ENCODE measurements around the gene CA5A. TPM values are rescaled to one million over a fixed set of nuclear protein-coding genes. Genes with fewer than 3 reads are reported as not detected.

Gene CA5A
- total RNA-seq, 1 experiment from 2014 or later = 1.7 TPM

DNA sequence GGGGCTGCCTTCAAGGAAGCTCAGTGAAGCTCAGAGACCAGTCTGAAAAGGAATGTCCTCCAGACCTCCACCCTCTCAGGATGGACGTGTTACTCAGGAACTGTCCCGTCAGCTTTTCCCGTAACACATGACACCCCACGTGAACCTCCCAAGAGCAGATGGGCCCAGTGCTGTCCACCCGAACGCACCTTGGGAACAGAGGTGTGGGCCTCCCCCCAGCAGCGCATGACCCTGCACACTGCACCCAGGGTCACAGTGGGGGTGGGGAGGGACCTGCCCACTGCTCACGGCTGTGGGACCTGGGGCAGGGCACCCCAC is 88.9 kb downstream of the CA5A start:
- POLR2A ChIA-PET = interaction anchor here (0.6 to 1.0 kb wide), 2 partner anchors 11 to 24 kb away, joined by 3 read pairs; no protein-coding TSS in a partner anchor
- Histone ChIP-seq H3K4me3 (ENCODE audit: low read depth, low read length) (no peak overlapping the region), H3K36me3 (ENCODE audit: control insufficient read depth, insufficient read depth, low read length) (0 out of 2 replicates have a peak, but pooled peaks cover 4% of the 10 kb centered on the region), H3K9me3 (no peaks in the 10 kb centered on the region), H3K27me3 (replicated peaks; ENCODE audit: control insufficient read depth, insufficient read depth, low read length) (no peaks in the 10 kb centered on the region), H3K4me1 (peaks cover 32% of the 10 kb centered on the region)
- Mint-ChIP-seq H3K4me3 (ENCODE audit: unreplicated experiment) (no peak overlapping the region), H3K36me3 (ENCODE audit: insufficient read depth, unreplicated experiment) (peaks cover 100% of the 10 kb centered on the region), H3K27me3 (ENCODE audit: insufficient read depth, unreplicated experiment) (no peaks in the 10 kb centered on the region), H3K9me3 (ENCODE audit: unreplicated experiment) (no peaks in the 10 kb centered on the region), H3K4me1 (ENCODE audit: low read depth, unreplicated experiment) (peaks cover 18% of the 10 kb centered on the region), H3K27ac (ENCODE audit: unreplicated experiment) (peak overlapping the region; percentile 99)
- no TSS peak for BruUV-seq (replicated peaks)
- TF ChIP-seq, protein P1, sequence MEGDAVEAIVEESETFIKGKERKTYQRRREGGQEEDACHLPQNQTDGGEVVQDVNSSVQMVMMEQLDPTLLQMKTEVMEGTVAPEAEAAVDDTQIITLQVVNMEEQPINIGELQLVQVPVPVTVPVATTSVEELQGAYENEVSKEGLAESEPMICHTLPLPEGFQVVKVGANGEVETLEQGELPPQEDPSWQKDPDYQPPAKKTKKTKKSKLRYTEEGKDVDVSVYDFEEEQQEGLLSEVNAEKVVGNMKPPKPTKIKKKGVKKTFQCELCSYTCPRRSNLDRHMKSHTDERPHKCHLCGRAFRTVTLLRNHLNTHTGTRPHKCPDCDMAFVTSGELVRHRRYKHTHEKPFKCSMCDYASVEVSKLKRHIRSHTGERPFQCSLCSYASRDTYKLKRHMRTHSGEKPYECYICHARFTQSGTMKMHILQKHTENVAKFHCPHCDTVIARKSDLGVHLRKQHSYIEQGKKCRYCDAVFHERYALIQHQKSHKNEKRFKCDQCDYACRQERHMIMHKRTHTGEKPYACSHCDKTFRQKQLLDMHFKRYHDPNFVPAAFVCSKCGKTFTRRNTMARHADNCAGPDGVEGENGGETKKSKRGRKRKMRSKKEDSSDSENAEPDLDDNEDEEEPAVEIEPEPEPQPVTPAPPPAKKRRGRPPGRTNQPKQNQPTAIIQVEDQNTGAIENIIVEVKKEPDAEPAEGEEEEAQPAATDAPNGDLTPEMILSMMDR (IDR thresholded peaks at IDR 0.05; ENCODE audit: insufficient read depth in 1 of 2, low read depth in 1 of 2, low read length in 1 of 2, severe bottlenecking in 1 of 2, unreplicated experiment in 1 of 2) = no peak
- DNase-seq = no peak
- CTCF ChIA-PET = interaction anchor here (5.4 kb wide), 1 partner anchor 23 kb away, joined by 106 read pairs; the partner anchor contains the start of gene SLC7A5
- intact Hi-C loops (cut with micrococcal nuclease; ENCODE audit: unreplicated experiment) = no loop called here

DNA sequence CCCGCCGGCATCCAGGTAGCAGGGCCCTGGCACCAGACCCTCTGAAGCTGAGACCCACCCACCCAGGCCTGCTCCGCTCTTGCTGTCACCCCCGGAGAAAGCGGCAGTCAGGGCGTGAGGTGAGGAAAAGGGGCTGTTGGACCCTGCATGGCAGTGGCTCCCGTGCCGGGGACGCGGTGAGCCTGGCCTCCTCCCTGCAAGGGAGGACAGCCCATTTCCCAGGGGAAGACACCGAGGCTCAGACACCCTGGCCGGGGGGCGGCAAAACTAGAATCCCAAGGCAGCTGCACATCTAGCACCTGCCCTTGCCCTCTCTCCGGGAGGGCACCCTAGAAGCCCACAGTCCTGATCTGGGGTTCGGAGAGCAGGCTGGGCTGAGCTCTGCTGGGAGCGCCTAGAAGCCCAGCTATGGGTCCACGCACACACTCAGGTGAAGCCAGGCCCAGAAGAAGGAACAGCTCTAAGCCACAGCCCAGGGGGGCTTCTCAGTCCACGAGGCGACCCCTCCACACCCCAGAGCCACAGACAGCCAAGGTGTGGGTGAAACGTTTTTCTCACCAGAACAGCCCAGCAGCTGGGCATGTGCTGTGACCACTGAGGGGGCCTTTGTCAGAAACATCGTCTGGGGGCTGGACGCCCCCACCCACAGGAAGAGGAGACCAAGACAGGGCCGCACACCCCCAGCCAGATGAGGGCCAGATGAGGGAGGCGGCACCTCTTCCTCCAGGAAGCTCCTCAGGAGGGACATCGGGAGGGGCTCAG is 89.4 kb downstream of the CA5A start:
- ChIA-PET CTCF (interaction anchor here (1.0 to 5.4 kb wide), 2 partner anchors 24 kb away, joined by 3 to 106 read pairs; partner anchors contain the start of gene SLC7A5), POLR2A (interaction anchor here (0.6 to 1.0 kb wide), 2 partner anchors 11 to 25 kb away, joined by 3 read pairs; no protein-coding TSS in a partner anchor)
- intact Hi-C loops (cut with micrococcal nuclease; ENCODE audit: unreplicated experiment) = no loop called here
- Histone ChIP-seq H3K36me3 (ENCODE audit: control insufficient read depth, insufficient read depth, low read length) (0 out of 2 replicates have a peak, but pooled peaks cover 4% of the 10 kb centered on the region), H3K9me3 (no peaks in the 10 kb centered on the region), H3K27me3 (replicated peaks; ENCODE audit: control insufficient read depth, insufficient read depth, low read length) (no peaks in the 10 kb centered on the region), H3K4me3 (ENCODE audit: low read depth, low read length) (no peak overlapping the region), H3K4me1 (peaks cover 26% of the 10 kb centered on the region)
- Mint-ChIP-seq H3K9me3 (ENCODE audit: unreplicated experiment) (no peaks in the 10 kb centered on the region), H3K36me3 (ENCODE audit: insufficient read depth, unreplicated experiment) (peaks cover 100% of the 10 kb centered on the region), H3K4me3 (ENCODE audit: unreplicated experiment) (no peak overlapping the region), H3K27me3 (ENCODE audit: insufficient read depth, unreplicated experiment) (no peaks in the 10 kb centered on the region), H3K27ac (ENCODE audit: unreplicated experiment) (peak overlapping the region; percentile 99), H3K4me1 (ENCODE audit: low read depth, unreplicated experiment) (peaks cover 13% of the 10 kb centered on the region)
- no peak for DNase-seq
- TF ChIP-seq, protein P1 (IDR thresholded peaks at IDR 0.05; ENCODE audit: insufficient read depth in 1 of 2, low read depth in 1 of 2, low read length in 1 of 2, severe bottlenecking in 1 of 2, unreplicated experiment in 1 of 2) = no peak
- BruUV-seq (replicated peaks) = no TSS peak

DNA sequence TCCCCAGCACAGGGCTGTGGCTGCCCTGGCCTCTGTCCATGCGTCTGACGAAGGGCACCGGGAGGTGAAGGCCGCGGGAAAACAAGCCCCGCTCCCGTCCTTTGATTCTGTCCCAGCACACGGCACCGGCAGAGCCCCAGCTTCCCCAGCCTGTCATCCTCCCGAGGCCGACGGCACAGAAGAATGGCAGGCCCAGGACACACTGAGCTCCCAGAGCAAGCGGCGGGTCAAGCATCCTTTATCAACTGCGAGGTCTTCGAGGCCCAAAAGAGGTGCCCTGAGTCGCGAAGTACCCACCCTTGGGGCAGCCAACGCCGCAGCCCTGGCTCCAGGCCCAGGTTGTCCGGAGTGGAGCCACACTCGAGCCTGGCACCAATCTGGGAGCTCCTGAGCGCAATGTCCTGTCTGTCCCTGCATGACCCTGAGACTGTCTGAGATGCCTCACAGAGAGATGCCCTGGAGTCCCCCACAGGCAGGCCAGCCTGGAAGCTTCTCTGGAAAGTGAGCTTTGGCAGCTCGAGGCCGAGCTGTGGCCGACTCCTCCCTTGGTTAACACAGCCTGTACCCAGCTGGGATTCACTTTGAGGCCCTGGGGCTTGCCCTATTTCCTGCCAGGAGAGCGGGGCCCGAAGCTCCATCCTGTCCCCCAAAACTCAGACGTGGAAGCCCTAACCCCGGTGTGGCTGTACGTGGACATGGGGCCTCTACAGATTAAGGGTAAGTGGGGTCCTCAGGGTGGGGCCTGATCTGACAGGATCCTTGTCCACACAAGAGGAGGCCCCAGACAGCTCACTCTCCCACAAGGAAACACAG is 90.3 kb downstream of the CA5A start:
- Mint-ChIP-seq H3K27ac (ENCODE audit: unreplicated experiment) (peak overlapping the region; percentile 99), H3K27me3 (ENCODE audit: insufficient read depth, unreplicated experiment) (no peaks in the 10 kb centered on the region), H3K36me3 (ENCODE audit: insufficient read depth, unreplicated experiment) (peaks cover 100% of the 10 kb centered on the region), H3K4me1 (ENCODE audit: low read depth, unreplicated experiment) (peaks cover 11% of the 10 kb centered on the region), H3K4me3 (ENCODE audit: unreplicated experiment) (no peak overlapping the region), H3K9me3 (ENCODE audit: unreplicated experiment) (no peaks in the 10 kb centered on the region)
- H3K9me3 ChIP-seq = no peaks in the 10 kb centered on the region
- DNase-seq = no peak
- peaks cover 1% of the 10 kb centered on the region; the same call in 1 of the 2 replicates for H3K36me3 ChIP-seq (ENCODE audit: control insufficient read depth, insufficient read depth, low read length)
- ChIA-PET POLR2A (interaction anchor here (0.6 to 1.0 kb wide), 2 partner anchors 23 to 26 kb away, joined by 3 to 7 read pairs; partner anchors contain the start of gene SLC7A5), CTCF (interaction anchor here (0.5 to 1.0 kb wide), 2 partner anchors 11 to 25 kb away, joined by 3 read pairs; no protein-coding TSS in a partner anchor)
- no peaks in the 10 kb centered on the region for H3K27me3 ChIP-seq (replicated peaks; ENCODE audit: control insufficient read depth, insufficient read depth, low read length)
- peaks cover 17% of the 10 kb centered on the region for H3K4me1 ChIP-seq
- H3K4me3 ChIP-seq (ENCODE audit: low read depth, low read length) = no peak overlapping the region
- no TSS peak for BruUV-seq (replicated peaks)
- TF ChIP-seq, protein P1 (IDR thresholded peaks at IDR 0.05; ENCODE audit: insufficient read depth in 1 of 2, low read depth in 1 of 2, low read length in 1 of 2, severe bottlenecking in 1 of 2, unreplicated experiment in 1 of 2) = no peak
- intact Hi-C loops (cut with micrococcal nuclease; ENCODE audit: unreplicated experiment) = no loop called here
